Bronchial epithelial cell (primary cell): ENCODE results near the gene RECK. TPM values are rescaled to one million over a fixed set of nuclear protein-coding genes. Genes with fewer than 3 reads are reported as not detected.
"Not testable (repeated sequence)": the region's sequence is repeated elsewhere in the genome, so short reads cannot be mapped to it uniquely, and the experiment has no call there.

Experiments used
- DNase-seq: peaks from one replicate; pipeline ENCODE4 v3.0.0-alpha.2; 2010; ENCODE audit warnings: low read depth
- FAIRE-seq: peaks from 2 replicates; lab custom pipeline; 2011; peaks lifted over from hg19 to GRCh38; lab: Jason Lieb, UNC
- H3K27me3 ChIP-seq: 2 replicates; pipeline ENCODE4 v1.5.1; 2011; ENCODE audit warnings: low read length; ENCODE audit not compliant: control insufficient read depth, insufficient read depth
- H3K36me3 ChIP-seq: 2 replicates; pipeline ENCODE4 v1.5.1; 2011; ENCODE audit warnings: low read length; ENCODE audit not compliant: control insufficient read depth, insufficient read depth
- H3K4me3 ChIP-seq: 2 replicates; pipeline ENCODE4 v1.5.1; 2011; ENCODE audit warnings: mild to moderate bottlenecking, low read depth, low read length, control low read depth
- total RNA-seq: library from RNA; depleted of rRNA; stranded (reverse); fragments of >200 nt; gene quantifications from 2 replicates; pipeline ENCODE4 v1.2.1, GENCODE V29; 2014
- TF ChIP-seq, protein P1 (sequence below): IDR thresholded peaks from 2 replicates; pipeline ENCODE4 v1.5.1; 2011; ENCODE audit warnings: mild to moderate bottlenecking, moderate library complexity, low read length, control low read depth, inconsistent platforms; ENCODE audit not compliant: insufficient read depth, severe bottlenecking

The RECK gene
- total RNA-seq, 1 donor from 2014 or later, result 1.3 TPM

DNA sequence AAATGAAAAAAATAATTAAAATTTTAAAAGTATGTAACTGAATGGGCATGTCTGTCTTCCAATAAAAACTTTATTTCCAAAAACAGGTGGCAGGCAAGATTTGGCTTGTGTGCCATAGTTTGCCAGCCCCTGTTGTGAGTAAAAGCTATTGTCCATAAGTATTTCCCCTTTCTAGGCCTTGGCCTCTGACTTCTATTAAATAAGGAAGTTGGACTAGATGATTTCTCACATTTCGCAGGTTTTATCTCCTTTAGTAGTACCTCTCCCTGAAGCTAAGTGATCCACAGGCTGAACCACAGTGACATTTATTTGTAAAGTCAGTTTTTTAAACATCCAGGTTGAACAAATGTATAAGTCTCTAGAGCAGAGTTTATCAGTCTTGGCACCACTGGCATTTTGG, 41.3 kb downstream of the RECK start:
- FAIRE-seq, result no peak
- H3K4me3 ChIP-seq, result no peak overlapping the region
- DNase-seq, result no peak
- H3K27me3 ChIP-seq, result no peaks in the 10 kb centered on the region
- H3K36me3 ChIP-seq, result no peaks in the 10 kb centered on the region
- TF ChIP-seq, protein P1, sequence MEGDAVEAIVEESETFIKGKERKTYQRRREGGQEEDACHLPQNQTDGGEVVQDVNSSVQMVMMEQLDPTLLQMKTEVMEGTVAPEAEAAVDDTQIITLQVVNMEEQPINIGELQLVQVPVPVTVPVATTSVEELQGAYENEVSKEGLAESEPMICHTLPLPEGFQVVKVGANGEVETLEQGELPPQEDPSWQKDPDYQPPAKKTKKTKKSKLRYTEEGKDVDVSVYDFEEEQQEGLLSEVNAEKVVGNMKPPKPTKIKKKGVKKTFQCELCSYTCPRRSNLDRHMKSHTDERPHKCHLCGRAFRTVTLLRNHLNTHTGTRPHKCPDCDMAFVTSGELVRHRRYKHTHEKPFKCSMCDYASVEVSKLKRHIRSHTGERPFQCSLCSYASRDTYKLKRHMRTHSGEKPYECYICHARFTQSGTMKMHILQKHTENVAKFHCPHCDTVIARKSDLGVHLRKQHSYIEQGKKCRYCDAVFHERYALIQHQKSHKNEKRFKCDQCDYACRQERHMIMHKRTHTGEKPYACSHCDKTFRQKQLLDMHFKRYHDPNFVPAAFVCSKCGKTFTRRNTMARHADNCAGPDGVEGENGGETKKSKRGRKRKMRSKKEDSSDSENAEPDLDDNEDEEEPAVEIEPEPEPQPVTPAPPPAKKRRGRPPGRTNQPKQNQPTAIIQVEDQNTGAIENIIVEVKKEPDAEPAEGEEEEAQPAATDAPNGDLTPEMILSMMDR, result no peak

DNA sequence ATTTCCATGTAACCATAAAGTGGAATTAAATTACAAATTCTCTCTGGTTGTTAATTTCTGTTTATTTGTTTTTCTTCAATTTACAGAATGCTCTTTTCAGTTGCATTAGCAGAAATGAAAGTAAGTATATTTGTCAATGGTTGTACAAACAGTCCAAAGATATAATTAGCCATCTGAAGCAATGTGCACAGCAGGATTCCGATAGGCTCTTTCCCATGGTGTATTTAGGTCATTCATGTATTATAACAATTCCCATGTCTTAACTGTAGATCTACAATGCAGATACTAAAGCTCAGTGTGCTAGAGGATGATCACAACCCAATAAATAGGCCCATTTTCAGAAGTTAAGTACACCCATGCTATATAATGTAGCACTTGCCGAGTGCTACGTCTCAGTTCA, 43.8 kb downstream of the RECK start:
- Histone ChIP-seq H3K4me3 (no peak overlapping the region), H3K27me3 (no peaks in the 10 kb centered on the region), H3K36me3 (no peaks in the 10 kb centered on the region)
- TF ChIP-seq, protein P1, result no peak
- DNase-seq (no peak), FAIRE-seq (no peak)

DNA sequence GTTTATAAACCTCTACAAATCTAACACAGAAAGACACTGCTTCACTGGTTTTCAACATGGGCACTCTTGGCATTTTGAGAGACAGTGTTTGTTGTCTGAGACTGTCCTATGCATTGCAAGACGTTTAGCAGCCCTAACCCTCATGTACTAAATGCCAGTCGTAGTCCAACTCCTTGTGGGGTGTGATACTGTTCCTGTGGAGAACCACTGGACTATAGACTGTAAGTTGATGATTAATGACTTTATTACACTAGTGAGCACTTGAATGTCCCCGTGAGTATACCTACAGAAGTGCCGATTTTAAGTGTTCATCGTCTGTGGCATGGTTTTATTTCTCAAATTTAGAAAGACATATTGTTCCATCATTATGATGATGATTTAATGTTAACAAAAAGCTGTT, 46.2 kb downstream of the RECK start:
- no peaks in the 10 kb centered on the region for H3K27me3 ChIP-seq
- DNase-seq (no peak), FAIRE-seq (no peak)
- H3K4me3 ChIP-seq, result no peak overlapping the region
- TF ChIP-seq, protein P1, result no peak
- H3K36me3 ChIP-seq, result no peaks in the 10 kb centered on the region

DNA sequence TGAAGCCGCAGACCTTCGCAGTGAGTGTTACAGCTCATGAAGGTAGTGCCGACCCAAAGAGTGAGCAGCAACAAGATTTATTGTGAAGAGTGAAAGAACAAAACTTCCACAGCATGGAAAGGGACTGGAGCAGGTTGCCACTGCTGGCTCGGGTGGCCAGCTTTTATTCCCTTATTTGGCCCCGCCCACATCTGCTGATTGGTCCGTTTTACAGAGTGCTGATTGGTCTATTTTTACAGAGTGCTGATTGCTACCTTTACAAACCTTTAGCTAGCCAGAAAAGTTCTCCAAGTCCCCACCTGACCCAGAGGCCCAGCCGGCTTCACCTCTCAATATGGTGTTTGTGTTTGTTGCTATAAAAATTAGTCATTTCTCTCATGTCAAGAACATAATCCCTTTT, 49.7 kb downstream of the RECK start:
- FAIRE-seq (no peak), DNase-seq (no peak)
- Histone ChIP-seq H3K36me3 (no peaks in the 10 kb centered on the region), H3K4me3 (no peak overlapping the region), H3K27me3 (no peaks in the 10 kb centered on the region)
- TF ChIP-seq, protein P1, result no peak

DNA sequence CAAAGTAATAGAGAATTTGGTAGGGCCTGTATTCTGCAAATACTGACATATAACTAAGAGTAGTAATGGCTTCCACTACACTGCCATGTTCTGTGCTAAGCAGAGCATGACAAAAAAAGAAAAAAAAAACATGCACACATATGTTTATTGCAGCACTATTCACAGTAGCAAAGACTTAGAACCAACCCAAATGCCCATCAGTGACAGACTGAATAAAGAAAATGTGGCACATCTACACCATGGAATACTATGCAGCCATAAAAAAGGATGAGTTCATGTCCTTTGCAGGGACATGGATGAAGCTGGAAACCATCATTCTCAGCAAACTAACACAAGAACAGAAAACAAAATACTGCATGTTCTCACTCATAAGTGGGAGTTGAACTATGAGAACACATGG, 50.3 kb downstream of the RECK start:
- not testable (repeated sequence) for H3K4me3 ChIP-seq, FAIRE-seq, DNase-seq, H3K27me3 ChIP-seq, H3K36me3 ChIP-seq

DNA sequence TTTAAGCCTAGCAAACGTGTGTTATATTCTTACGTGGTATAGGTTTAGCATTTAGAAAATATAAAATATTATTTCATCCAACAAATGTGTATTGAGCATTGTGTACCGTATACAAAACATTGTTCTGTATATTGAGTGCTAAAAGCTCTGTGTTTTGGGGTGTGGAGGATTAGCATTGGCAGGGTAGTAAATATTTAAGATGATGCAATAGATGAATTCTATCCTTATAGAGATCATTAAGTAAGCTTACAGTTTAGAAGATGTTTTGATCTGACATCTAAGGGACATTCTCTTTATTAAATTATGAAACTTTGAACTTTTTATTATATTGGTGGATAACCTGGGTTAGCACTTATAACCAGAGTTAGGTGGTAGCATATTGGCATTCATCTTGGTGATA, 51.3 kb downstream of the RECK start:
- FAIRE-seq, result no peak

More for the DNA sequence above, 51.3 kb downstream of the RECK start:
- TF ChIP-seq, protein P1, result no peak
- Histone ChIP-seq H3K27me3 (no peaks in the 10 kb centered on the region), H3K36me3 (no peaks in the 10 kb centered on the region), H3K4me3 (no peak overlapping the region)
- DNase-seq, result no peak
